Vagina (tissue), 2 donors: ENCODE data around the gene CLCA2.

Source experiments
- POLR2A ChIP-seq, 2 donors: fragments of 450-650 bp; IDR thresholded peaks; one replicate each; pipeline ENCODE4 v1.6.1; 2017; ENCODE audit warnings: antibody characterized with exemption in 2 of 2, mild to moderate bottlenecking in 2 of 2, moderate library complexity in 2 of 2
- POLR2AphosphoS5 ChIP-seq, 2 donors: sonication (generic); formaldehyde crosslinking; IDR thresholded peaks; one replicate each; pipeline ENCODE4 v1.9.0; 2017; ENCODE audit warnings: antibody characterized with exemption in 2 of 2, mild to moderate bottlenecking in 2 of 2, low read depth in 1 of 2; ENCODE audit not compliant: insufficient read depth in 1 of 2
- TF ChIP-seq, protein P1 (sequence below), 3 experiments: fragments of 450-650 bp in 2 of 3; fragments of 200-600 bp in 1 of 3; sonication (generic) in 1 of 3; IDR thresholded peaks; one replicate each; pipeline ENCODE4 v1.5.1; 2017 to 2019; ENCODE audit warnings: antibody characterized with exemption in 3 of 3, mild to moderate bottlenecking in 2 of 3, moderate library complexity in 2 of 3

- TF ChIP-seq, protein P1, sequence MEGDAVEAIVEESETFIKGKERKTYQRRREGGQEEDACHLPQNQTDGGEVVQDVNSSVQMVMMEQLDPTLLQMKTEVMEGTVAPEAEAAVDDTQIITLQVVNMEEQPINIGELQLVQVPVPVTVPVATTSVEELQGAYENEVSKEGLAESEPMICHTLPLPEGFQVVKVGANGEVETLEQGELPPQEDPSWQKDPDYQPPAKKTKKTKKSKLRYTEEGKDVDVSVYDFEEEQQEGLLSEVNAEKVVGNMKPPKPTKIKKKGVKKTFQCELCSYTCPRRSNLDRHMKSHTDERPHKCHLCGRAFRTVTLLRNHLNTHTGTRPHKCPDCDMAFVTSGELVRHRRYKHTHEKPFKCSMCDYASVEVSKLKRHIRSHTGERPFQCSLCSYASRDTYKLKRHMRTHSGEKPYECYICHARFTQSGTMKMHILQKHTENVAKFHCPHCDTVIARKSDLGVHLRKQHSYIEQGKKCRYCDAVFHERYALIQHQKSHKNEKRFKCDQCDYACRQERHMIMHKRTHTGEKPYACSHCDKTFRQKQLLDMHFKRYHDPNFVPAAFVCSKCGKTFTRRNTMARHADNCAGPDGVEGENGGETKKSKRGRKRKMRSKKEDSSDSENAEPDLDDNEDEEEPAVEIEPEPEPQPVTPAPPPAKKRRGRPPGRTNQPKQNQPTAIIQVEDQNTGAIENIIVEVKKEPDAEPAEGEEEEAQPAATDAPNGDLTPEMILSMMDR (IDR thresholded peaks at IDR 0.05) = no peak
- TF ChIP-seq POLR2A (IDR thresholded peaks at IDR 0.05) (no peak), POLR2AphosphoS5 (IDR thresholded peaks at IDR 0.05; ENCODE audit: insufficient read depth in 1 of 2, low read depth in 1 of 2) (no peak)
Observed at GRCh38 chr1:86470859-86471258, 46.9 kb downstream of the CLCA2 start.
